Uterus (tissue), 4 donors: Measurements from ENCODE around the gene DEXI. TPM values are rescaled to one million over a fixed set of nuclear protein-coding genes. Genes with fewer than 3 reads are reported as not detected.
"Not testable (repeated sequence)": the region's sequence is repeated elsewhere in the genome, so short reads cannot be mapped to it uniquely, and the experiment has no call there.

Experiments used
- DNase-seq, 2 donors: peaks; one replicate each; pipeline ENCODE4 v3.0.0-alpha.2; 2019 to 2020
- H3K27ac ChIP-seq, 2 donors: fragments of 200-600 bp; sonication (generic); 1 replicate in 1 of 2; 2 replicates in 1 of 2; pipeline ENCODE4 v1.5.1; 2016 to 2018
- H3K27me3 ChIP-seq, 2 donors: fragments of 200-600 bp; sonication (generic); one replicate each; pipeline ENCODE4 v1.5.1; 2018 to 2019; ENCODE audit warnings: control low read depth in 1 of 2
- H3K36me3 ChIP-seq, 2 donors: fragments of 200-600 bp; sonication (generic); one replicate each; pipeline ENCODE4 v1.5.1; 2019; ENCODE audit warnings: control low read depth in 1 of 2
- H3K4me1 ChIP-seq, 2 donors: fragments of 200-600 bp; sonication (generic); one replicate each; pipeline ENCODE4 v1.5.1; 2018 to 2019; ENCODE audit warnings: control low read depth in 1 of 2
- H3K4me3 ChIP-seq, 2 donors: fragments of 200-600 bp; sonication (generic); 1 replicate in 1 of 2; 2 replicates in 1 of 2; pipeline ENCODE4 v1.5.1; 2018 to 2019; ENCODE audit warnings: mild to moderate bottlenecking in 1 of 2
- H3K9me3 ChIP-seq, 2 donors: fragments of 200-600 bp; sonication (generic); one replicate each; pipeline ENCODE4 v1.5.1; 2019; ENCODE audit warnings: control low read depth in 1 of 2
- CTCF ChIP-seq, 4 experiments: fragments of 200-600 bp in 2 of 4; fragments of 450-650 bp in 2 of 4; sonication (generic) in 2 of 4; IDR thresholded peaks; one replicate each; pipeline ENCODE4 v1.5.1; 2016 to 2019; ENCODE audit warnings: antibody characterized with exemption in 4 of 4, mild to moderate bottlenecking in 2 of 4, moderate library complexity in 1 of 4
- POLR2A ChIP-seq, 2 donors: fragments of 450-650 bp; IDR thresholded peaks; one replicate each; pipeline ENCODE4 v1.6.1; 2016; ENCODE audit warnings: antibody characterized with exemption in 2 of 2, mild to moderate bottlenecking in 1 of 2, moderate library complexity in 1 of 2
- intact Hi-C: fragments of 100-400 bp; cut with DNase I; formaldehyde crosslinking; loops from one replicate; pipeline ENCODE4 v1.15.1; 2023; ENCODE audit warnings: low total_unique reads
- total RNA-seq, 4 donors: library from RNA; depleted of rRNA in 3 of 4; stranded (reverse); fragments of >200 nt in 3 of 4; gene quantifications; one replicate each; pipeline versions ENCODE4 v1.1.0 to v1.2.4, GENCODE V29; 2014 to 2023
- donor health status: DM: yes; HTN: yes; CAD: no.

DEXI gene
- total RNA-seq, 4 donors from 2014 or later: 15.6 to 70.2 (median 42.6) TPM

GRCh38 chr16:10926867-10927266, 15.4 kb downstream of the DEXI start:
- Histone ChIP-seq H3K27me3 (no peaks in the 10 kb centered on the region), H3K36me3 (no peaks in the 10 kb centered on the region), H3K4me3 (no peak overlapping the region), H3K9me3 (no peaks in the 10 kb centered on the region), H3K27ac (no peak overlapping the region), H3K4me1 (peaks cover 0 to 6% of the 10 kb centered on the region in 2 donors)
- intact Hi-C loops: loop anchor here (10.0 kb wide), 1 partner anchor 412 kb away; no protein-coding TSS in a partner anchor
- DNase-seq: no peak
- TF ChIP-seq POLR2A (IDR thresholded peaks at IDR 0.05) (no peak), CTCF (IDR thresholded peaks at IDR 0.05) (no peak)

GRCh38 chr16:10926094-10926493, 16.2 kb downstream of the DEXI start:
- H3K27me3 ChIP-seq: no peaks in the 10 kb centered on the region
- no peak for DNase-seq
- intact Hi-C loops: loop anchor here (10.0 kb wide), 1 partner anchor 411 kb away; no protein-coding TSS in a partner anchor
- H3K27ac ChIP-seq: no peak overlapping the region
- TF ChIP-seq POLR2A (IDR thresholded peaks at IDR 0.05): no peak
- no peak for TF ChIP-seq CTCF (IDR thresholded peaks at IDR 0.05)
- H3K36me3 ChIP-seq: no peaks in the 10 kb centered on the region
- no peaks in the 10 kb centered on the region for H3K9me3 ChIP-seq
- H3K4me1 ChIP-seq: peaks cover 0 to 6% of the 10 kb centered on the region in 2 donors
- H3K4me3 ChIP-seq: no peak overlapping the region

DNA sequence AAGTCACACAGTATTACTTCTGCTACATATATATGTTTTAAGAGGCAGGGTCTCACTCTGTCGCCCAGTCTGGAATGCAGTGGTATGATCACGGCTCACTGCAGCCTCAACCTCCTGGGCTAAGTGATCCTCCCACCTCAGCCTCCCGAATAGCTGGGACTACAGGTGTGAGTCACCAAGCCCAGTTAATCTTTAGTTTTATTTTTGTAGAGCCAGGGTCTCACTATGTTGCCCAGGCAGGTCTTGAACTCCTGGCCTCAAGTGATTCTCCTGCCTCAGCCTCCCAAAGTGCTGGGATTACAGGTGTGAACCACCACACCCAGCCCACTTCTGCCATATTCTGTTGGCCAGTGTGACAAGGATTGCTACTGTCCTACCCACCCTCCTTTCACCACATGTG, 17.0 kb downstream of the DEXI start:
- not testable (repeated sequence) for H3K4me3 ChIP-seq, H3K27ac ChIP-seq, H3K4me1 ChIP-seq, H3K9me3 ChIP-seq, H3K36me3 ChIP-seq, H3K27me3 ChIP-seq, DNase-seq
- intact Hi-C loops: loop anchor here (10.0 kb wide), 1 partner anchor 410 kb away; no protein-coding TSS in a partner anchor

DNA sequence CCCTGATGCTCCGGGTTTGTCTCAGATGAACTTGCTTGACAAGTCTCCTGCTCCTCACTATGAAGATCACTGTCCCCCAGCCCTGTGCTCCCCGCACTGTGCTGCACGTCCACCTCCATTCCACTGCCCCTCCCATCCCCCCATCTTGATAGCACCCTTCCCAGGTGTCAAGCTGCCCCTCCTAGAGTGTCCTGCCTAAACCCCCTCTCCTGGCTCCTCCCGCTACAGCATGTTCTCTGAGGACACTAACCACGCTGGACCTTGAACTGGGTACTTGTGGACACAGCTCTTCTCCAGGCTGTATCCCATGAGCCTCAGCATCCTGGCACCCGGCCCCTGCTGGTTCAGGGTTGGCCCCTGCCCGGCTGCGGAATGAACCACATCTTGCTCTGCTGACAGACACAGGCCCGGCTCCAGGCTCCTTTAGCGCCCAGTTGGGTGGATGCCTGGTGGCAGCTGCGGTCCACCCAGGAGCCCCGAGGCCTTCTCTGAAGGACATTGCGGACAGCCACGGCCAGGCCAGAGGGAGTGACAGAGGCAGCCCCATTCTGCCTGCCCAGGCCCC, 18.5 kb downstream of the DEXI start:
- DNase-seq: no peak
- H3K36me3 ChIP-seq: no peaks in the 10 kb centered on the region
- intact Hi-C loops: loop anchor here (10.0 kb wide), 1 partner anchor 409 kb away; no protein-coding TSS in a partner anchor
- no peak overlapping the region for H3K4me3 ChIP-seq
- no peak overlapping the region for H3K27ac ChIP-seq
- no peaks in the 10 kb centered on the region for H3K27me3 ChIP-seq
- H3K4me1 ChIP-seq: peaks cover 0 to 6% of the 10 kb centered on the region in 2 donors
- TF ChIP-seq CTCF (IDR thresholded peaks at IDR 0.05) (no peak), POLR2A (IDR thresholded peaks at IDR 0.05) (no peak)
- H3K9me3 ChIP-seq: no peaks in the 10 kb centered on the region

DNA sequence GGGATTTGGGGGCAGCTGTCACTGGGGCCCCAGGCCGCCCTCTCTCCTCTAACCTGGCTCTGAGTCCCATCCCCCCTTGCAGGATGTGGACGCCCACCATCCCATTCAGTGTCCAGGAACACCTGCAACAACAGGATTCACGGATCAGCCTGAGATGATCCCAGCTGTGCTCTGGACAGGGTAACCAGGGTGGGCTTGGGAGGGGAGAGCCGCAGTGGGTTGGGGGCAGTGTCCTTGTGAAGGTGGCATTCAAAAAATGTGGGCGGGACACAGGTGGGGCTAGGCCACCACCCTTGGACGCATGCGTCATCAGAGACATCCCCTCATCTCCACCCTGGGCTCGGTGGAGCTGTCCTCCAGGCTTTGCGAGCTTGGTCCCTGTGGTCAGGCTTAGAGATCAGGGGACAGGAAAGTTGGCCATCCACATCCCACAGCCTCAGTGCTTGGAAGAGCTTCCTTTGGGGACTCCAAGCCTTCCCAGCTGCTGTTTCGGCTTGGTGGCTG, 19.1 kb downstream of the DEXI start:
- Histone ChIP-seq H3K4me1 (peaks cover 4 to 6% of the 10 kb centered on the region in 2 donors), H3K9me3 (no peaks in the 10 kb centered on the region), H3K27me3 (no peaks in the 10 kb centered on the region), H3K36me3 (no peaks in the 10 kb centered on the region), H3K27ac (no peak overlapping the region), H3K4me3 (no peak overlapping the region)
- TF ChIP-seq POLR2A (IDR thresholded peaks at IDR 0.05): no peak
- no peak for TF ChIP-seq CTCF (IDR thresholded peaks at IDR 0.05)
- DNase-seq: no peak
- intact Hi-C loops: loop anchor here (10.0 kb wide), 1 partner anchor 408 kb away; no protein-coding TSS in a partner anchor
